ENCODE data around the gene CHST3. TPM values are rescaled to one million over a fixed set of nuclear protein-coding genes. Genes with fewer than 3 reads are reported as not detected.

The CHST3 gene
- total RNA-seq, 6 donors from 2014 or later, result 5.4 to 15.0 (median 8.4) TPM

- ATAC-seq (ENCODE audit: low FRiP score in 2 of 2), result no peak
- peaks cover 10 to 32% (median 21%) of the 10 kb centered on the region in 4 donors for H3K4me1 ChIP-seq
- no peak overlapping the region for H3K27ac ChIP-seq
- TF ChIP-seq POLR2AphosphoS5 (IDR thresholded peaks at IDR 0.05), result no peak
- no peak for TF ChIP-seq CTCF (IDR thresholded peaks at IDR 0.05)
- TF ChIP-seq EP300 (IDR thresholded peaks at IDR 0.05), result no peak
- no peak for TF ChIP-seq POLR2A (IDR thresholded peaks at IDR 0.05)
- H3K4me3 ChIP-seq, result no peak overlapping the region
- no peaks in the 10 kb centered on the region for H3K36me3 ChIP-seq
- no peaks in the 10 kb centered on the region for H3K9me3 ChIP-seq
- H3K27me3 ChIP-seq, result no peaks in the 10 kb centered on the region
- WGBS, 2 donors, result 89 to 98% methylated on average over 4 of the region's 4 CpGs
- DNase-seq, result no peak
Measured at GRCh38 chr10:72034761-72035160, 70.6 kb downstream of the CHST3 start.

GRCh38 chr10:72035252-72035887 lies 71.2 kb downstream of the CHST3 start:
- ATAC-seq (ENCODE audit: low FRiP score in 2 of 2) (no peak), DNase-seq (no peak)
- TF ChIP-seq POLR2A (IDR thresholded peaks at IDR 0.05) (no peak), EP300 (IDR thresholded peaks at IDR 0.05) (no peak), POLR2AphosphoS5 (IDR thresholded peaks at IDR 0.05) (no peak), CTCF (IDR thresholded peaks at IDR 0.05) (no peak)
- no peaks in the 10 kb centered on the region for H3K27me3 ChIP-seq
- WGBS, 2 donors, result 69 to 95% methylated on average over 2 to 13 of the region's 13 CpGs
- peak overlapping the region in 1 of 4 donors; percentile 9 for H3K27ac ChIP-seq
- no peaks in the 10 kb centered on the region for H3K36me3 ChIP-seq
- H3K4me3 ChIP-seq, result no peak overlapping the region
- peaks cover 6 to 25% (median 16%) of the 10 kb centered on the region in 4 donors for H3K4me1 ChIP-seq
- no peaks in the 10 kb centered on the region for H3K9me3 ChIP-seq

GRCh38 chr10:72037266-72037665 lies 73.1 kb downstream of the CHST3 start:
- H3K4me3 ChIP-seq, result no peak overlapping the region
- no peak for DNase-seq
- no peaks in the 10 kb centered on the region for H3K36me3 ChIP-seq
- no peak overlapping the region for H3K27ac ChIP-seq
- no peaks in the 10 kb centered on the region for H3K27me3 ChIP-seq
- H3K4me1 ChIP-seq, result peaks cover 0 to 13% (median 6%) of the 10 kb centered on the region in 4 donors
- no peaks in the 10 kb centered on the region for H3K9me3 ChIP-seq
- no peak for TF ChIP-seq EP300 (IDR thresholded peaks at IDR 0.05)
- TF ChIP-seq CTCF (IDR thresholded peaks at IDR 0.05), result no peak
- no peak for TF ChIP-seq POLR2AphosphoS5 (IDR thresholded peaks at IDR 0.05)
- no peak for TF ChIP-seq POLR2A (IDR thresholded peaks at IDR 0.05)
- no peak for ATAC-seq (ENCODE audit: low FRiP score in 2 of 2)
- WGBS, 2 donors, result 88 to 97% methylated on average over 7 to 8 of the region's 8 CpGs

GRCh38 chr10:72037811-72038210 lies 73.6 kb downstream of the CHST3 start:
- Histone ChIP-seq H3K27me3 (no peaks in the 10 kb centered on the region), H3K4me1 (peaks cover 0 to 11% (median 5%) of the 10 kb centered on the region in 4 donors), H3K36me3 (no peaks in the 10 kb centered on the region), H3K9me3 (no peaks in the 10 kb centered on the region), H3K4me3 (no peak overlapping the region), H3K27ac (no peak overlapping the region)
- TF ChIP-seq CTCF (IDR thresholded peaks at IDR 0.05) (no peak), POLR2A (IDR thresholded peaks at IDR 0.05) (no peak), POLR2AphosphoS5 (IDR thresholded peaks at IDR 0.05) (no peak), EP300 (IDR thresholded peaks at IDR 0.05) (no peak)
- ATAC-seq (ENCODE audit: low FRiP score in 2 of 2) (no peak), DNase-seq (no peak)
- WGBS, 2 donors, result 58 to 73% methylated on average over 3 of the region's 3 CpGs
